MM.1S (cell line): ENCODE results near the gene EIF3F.

Experiments
- DNase-seq: peaks from one replicate; pipeline ENCODE4 v3.0.0-alpha.2; 2015
- H2AFZ ChIP-seq: fragments of 300-600 bp; sonication (generic); 2 replicates; pipeline ENCODE4 v1.6.0; 2016; ENCODE audit warnings: antibody characterized with exemption, low read length
- H3F3A ChIP-seq: fragments of 300-600 bp; sonication (generic); 2 replicates; pipeline ENCODE4 v1.6.1; 2016; ENCODE audit warnings: mild to moderate bottlenecking, antibody characterized with exemption, low read length, moderate library complexity, mixed read lengths; ENCODE audit not compliant: insufficient read depth
- H3K27ac ChIP-seq: fragments of 300-600 bp; sonication (generic); 2 replicates; pipeline ENCODE4 v1.5.1; 2016; ENCODE audit warnings: mild to moderate bottlenecking, low read length
- H3K27me3 ChIP-seq: fragments of 300-600 bp; sonication (generic); replicated peaks from 2 replicates; pipeline ENCODE4 v1.6.0; 2016; ENCODE audit warnings: low read length; ENCODE audit not compliant: insufficient read depth
- H3K36me3 ChIP-seq: fragments of 300-600 bp; sonication (generic); replicated peaks from 2 replicates; pipeline ENCODE4 v1.6.1; 2016; ENCODE audit warnings: mild to moderate bottlenecking, low read length, mixed read lengths; ENCODE audit not compliant: insufficient read depth
- H3K4me1 ChIP-seq: fragments of 300-600 bp; sonication (generic); 2 replicates; pipeline ENCODE4 v1.6.1; 2016; ENCODE audit warnings: low read length, mixed read lengths
- H3K4me2 ChIP-seq: fragments of 300-600 bp; sonication (generic); 2 replicates; pipeline ENCODE4 v1.6.0; 2016; ENCODE audit warnings: low read depth, low read length
- H3K4me3 ChIP-seq: fragments of 300-600 bp; sonication (generic); 2 replicates; pipeline ENCODE4 v1.5.1; 2016; ENCODE audit warnings: low read length, mixed read lengths
- H3K79me2 ChIP-seq: fragments of 300-600 bp; sonication (generic); 2 replicates; pipeline ENCODE4 v1.6.1; 2016; ENCODE audit warnings: mixed run types, low read length, mixed read lengths
- H3K9ac ChIP-seq: fragments of 300-600 bp; sonication (generic); 2 replicates; pipeline ENCODE4 v1.6.1; 2016; ENCODE audit warnings: low read length, mixed read lengths
- H3K9me2 ChIP-seq: fragments of 300-600 bp; sonication (generic); replicated peaks from 2 replicates; pipeline ENCODE4 v1.6.1; 2016; ENCODE audit warnings: mild to moderate bottlenecking, low read length, mixed read lengths; ENCODE audit not compliant: insufficient read depth
- H3K9me3 ChIP-seq: fragments of 300-600 bp; sonication (generic); replicated peaks from 2 replicates; pipeline ENCODE4 v1.6.1; 2016; ENCODE audit warnings: mild to moderate bottlenecking, low read length, mixed read lengths; ENCODE audit not compliant: insufficient read depth
- H4K20me1 ChIP-seq: fragments of 300-600 bp; sonication (generic); 2 replicates; pipeline ENCODE4 v1.6.1; 2016; ENCODE audit warnings: mild to moderate bottlenecking, low read length, moderate library complexity, mixed read lengths; ENCODE audit not compliant: insufficient read depth
- CTCF ChIP-seq: fragments of 300-600 bp; sonication (generic); IDR thresholded peaks from 2 replicates; pipeline ENCODE4 v1.5.1; 2016; ENCODE audit warnings: antibody characterized with exemption, low read length, mixed read lengths
- EZH2 ChIP-seq: fragments of 300-600 bp; sonication (generic); optimal IDR thresholded peaks from 2 replicates; pipeline ENCODE3; 2017; ENCODE audit warnings: low read depth, mild to moderate bottlenecking, antibody characterized with exemption, low read length, mixed read lengths
- EZH2phosphoT487 ChIP-seq: fragments of 300-600 bp; sonication (generic); IDR thresholded peaks from 2 replicates; pipeline ENCODE4 v1.6.1; 2018; ENCODE audit warnings: antibody characterized with exemption, low read length

The EIF3F gene

GRCh38 chr11:7964261-7964660 lies 22.9 kb upstream of the EIF3F start:
- no peak overlapping the region for H3K4me3 ChIP-seq
- H4K20me1 ChIP-seq, result no peaks in the 10 kb centered on the region
- no peak overlapping the region for H3K27ac ChIP-seq
- no peaks in the 10 kb centered on the region for H3K79me2 ChIP-seq
- no peak for DNase-seq
- no peaks in the 10 kb centered on the region for H3K9me2 ChIP-seq
- TF ChIP-seq EZH2phosphoT487, result no peak
- no peak for TF ChIP-seq EZH2
- TF ChIP-seq CTCF, result no peak
- H3K4me1 ChIP-seq, result no peaks in the 10 kb centered on the region
- no peak overlapping the region for H3K9ac ChIP-seq
- no peaks in the 10 kb centered on the region for H3F3A ChIP-seq
- H2AFZ ChIP-seq, result no peak overlapping the region
- H3K27me3 ChIP-seq, result no peaks in the 10 kb centered on the region
- H3K36me3 ChIP-seq, result no peaks in the 10 kb centered on the region
- no peaks in the 10 kb centered on the region for H3K9me3 ChIP-seq
- H3K4me2 ChIP-seq, result no peak overlapping the region

- no peak overlapping the region for H3K4me3 ChIP-seq
- H3K36me3 ChIP-seq, result no peaks in the 10 kb centered on the region
- no peaks in the 10 kb centered on the region for H3K9me2 ChIP-seq
- no peaks in the 10 kb centered on the region for H3K27me3 ChIP-seq
- H3K9ac ChIP-seq, result no peak overlapping the region
- no peaks in the 10 kb centered on the region for H3K79me2 ChIP-seq
- no peak overlapping the region for H3K27ac ChIP-seq
- H3K4me1 ChIP-seq, result no peaks in the 10 kb centered on the region
- no peaks in the 10 kb centered on the region for H3K9me3 ChIP-seq
- no peak for DNase-seq
- no peaks in the 10 kb centered on the region for H3F3A ChIP-seq
- H3K4me2 ChIP-seq, result no peak overlapping the region
- TF ChIP-seq CTCF, result no peak
- TF ChIP-seq EZH2, result no peak
- no peak for TF ChIP-seq EZH2phosphoT487
- no peak overlapping the region for H2AFZ ChIP-seq
- no peaks in the 10 kb centered on the region for H4K20me1 ChIP-seq
These were observed 22.3 kb upstream of the EIF3F start for GRCh38 chr11:7964873-7965272.

- H3K36me3 ChIP-seq, result no peaks in the 10 kb centered on the region
- H2AFZ ChIP-seq, result no peak within 1 kb of the TSS
- H3F3A ChIP-seq, result no peaks in the 10 kb centered on the region
- H3K27ac ChIP-seq, result no peak within 1 kb of the TSS
- no peaks in the 10 kb centered on the region for H3K79me2 ChIP-seq
- no peaks in the 10 kb centered on the region for H3K27me3 ChIP-seq
- H4K20me1 ChIP-seq, result no peaks in the 10 kb centered on the region
- TF ChIP-seq EZH2phosphoT487, result no peak
- no peak for TF ChIP-seq CTCF
- TF ChIP-seq EZH2, result no peak
- no peak for DNase-seq
- no peak within 1 kb of the TSS for H3K4me2 ChIP-seq
- H3K4me1 ChIP-seq, result no peaks in the 10 kb centered on the region
- no peak within 1 kb of the TSS for H3K4me3 ChIP-seq
- no peak within 1 kb of the TSS for H3K9ac ChIP-seq
- H3K9me2 ChIP-seq, result no peaks in the 10 kb centered on the region
- no peaks in the 10 kb centered on the region for H3K9me3 ChIP-seq
These were observed 21.8 kb upstream of the EIF3F start, which contains the start of gene NLRP10 for GRCh38 chr11:7965386-7965785. Gene NLRP10, minus strand, starts transcription at chr11:7965447. Its CDS starts 1,952 bp downstream, at chr11:7963495.
